ENCODE data around the gene CEP41.
"Not testable (repeated sequence)": the region's sequence is repeated elsewhere in the genome, so short reads cannot be mapped to it uniquely, and the experiment has no call there.

The CEP41 gene

GRCh38 chr7:130388671-130389070, 52.1 kb downstream of the CEP41 start:
- no peak for DNase-seq (ENCODE audit: low read depth, low spot score)

- DNase-seq (ENCODE audit: low read depth, low spot score), result peak; percentile 99
Observed at GRCh38 chr7:130387628-130388403, 53.0 kb downstream of the CEP41 start.

- DNase-seq (ENCODE audit: low read depth, low spot score), result no peak
Observed at GRCh38 chr7:130387306-130387627, 53.5 kb downstream of the CEP41 start.

GRCh38 chr7:130386876-130387275, 53.9 kb downstream of the CEP41 start:
- no peak for DNase-seq (ENCODE audit: low read depth, low spot score)

GRCh38 chr7:130385600-130386066, 55.2 kb downstream of the CEP41 start:
- no peak for DNase-seq (ENCODE audit: low read depth, low spot score)

GRCh38 chr7:130384841-130385599, 55.8 kb downstream of the CEP41 start:
- DNase-seq (ENCODE audit: low read depth, low spot score), result no peak

- no peak for DNase-seq (ENCODE audit: low read depth, low spot score)
Observed at GRCh38 chr7:130384371-130384801, 56.4 kb downstream of the CEP41 start.

GRCh38 chr7:130383187-130383980, 57.4 kb downstream of the CEP41 start:
- no peak for DNase-seq (ENCODE audit: low read depth, low spot score)

- no peak for DNase-seq (ENCODE audit: low read depth, low spot score)
Observed at GRCh38 chr7:130381468-130382312, 59.1 kb downstream of the CEP41 start.

- DNase-seq (ENCODE audit: low read depth, low spot score), result no peak
Observed at GRCh38 chr7:130380861-130381455, 59.9 kb downstream of the CEP41 start.

GRCh38 chr7:130379921-130380860, 60.6 kb downstream of the CEP41 start, which contains the start of gene CPA1:
Gene CPA1 (plus strand): TSS chr7:130380494. CDS start chr7:130380521, 27 bp downstream.
- no peak for DNase-seq (ENCODE audit: low read depth, low spot score)

GRCh38 chr7:130379532-130379920, 61.3 kb downstream of the CEP41 start:
- DNase-seq (ENCODE audit: low read depth, low spot score), result no peak

- DNase-seq (ENCODE audit: low read depth, low spot score), result no peak
Observed at GRCh38 chr7:130379019-130379418, 61.8 kb downstream of the CEP41 start.

GRCh38 chr7:130377178-130377577, 63.6 kb downstream of the CEP41 start:
- DNase-seq (ENCODE audit: low read depth, low spot score), result no peak

GRCh38 chr7:130376461-130376860, 64.4 kb downstream of the CEP41 start:
- not testable (repeated sequence) for DNase-seq (ENCODE audit: low read depth, low spot score)

- no peak for DNase-seq (ENCODE audit: low read depth, low spot score)
Observed at GRCh38 chr7:130374507-130374906, 66.3 kb downstream of the CEP41 start.

- DNase-seq (ENCODE audit: low read depth, low spot score), result no peak
Observed at GRCh38 chr7:130372402-130373165, 68.2 kb downstream of the CEP41 start.

- no peak for DNase-seq (ENCODE audit: low read depth, low spot score)
Observed at GRCh38 chr7:130371046-130371445, 69.8 kb downstream of the CEP41 start.

Data from smooth muscle cell of the brain vasculature (primary cell).